Measurements from ENCODE around the gene TOX3.

TOX3 gene

GRCh38 chr16:52408191-52408845 is 138.6 kb downstream of the TOX3 start:
- H3K27me3 ChIP-seq (ENCODE audit: insufficient read depth, low read length), result no peaks in the 10 kb centered on the region
- H3K9me3 ChIP-seq (ENCODE audit: insufficient read depth, low read depth, low read length), result no peaks in the 10 kb centered on the region
- no peaks in the 10 kb centered on the region for H3K36me3 ChIP-seq (ENCODE audit: insufficient read depth, low read depth, low read length)
- H3K27ac ChIP-seq (ENCODE audit: low read length), result no peak overlapping the region
- H3K4me1 ChIP-seq (ENCODE audit: insufficient read depth, low read length), result no peaks in the 10 kb centered on the region
- no peak overlapping the region for H3K9ac ChIP-seq (ENCODE audit: low read depth, low read length)
- H3K4me3 ChIP-seq (ENCODE audit: low read length), result no peak overlapping the region

GRCh38 chr16:52407778-52408177 is 139.2 kb downstream of the TOX3 start:
- Histone ChIP-seq H3K27ac (ENCODE audit: low read length) (no peak overlapping the region), H3K27me3 (ENCODE audit: insufficient read depth, low read length) (no peaks in the 10 kb centered on the region), H3K9me3 (ENCODE audit: insufficient read depth, low read depth, low read length) (no peaks in the 10 kb centered on the region), H3K9ac (ENCODE audit: low read depth, low read length) (no peak overlapping the region), H3K4me3 (ENCODE audit: low read length) (no peak overlapping the region), H3K36me3 (ENCODE audit: insufficient read depth, low read depth, low read length) (no peaks in the 10 kb centered on the region), H3K4me1 (ENCODE audit: insufficient read depth, low read length) (no peaks in the 10 kb centered on the region)

- H3K36me3 ChIP-seq (ENCODE audit: insufficient read depth, low read depth, low read length), result no peaks in the 10 kb centered on the region
- H3K27me3 ChIP-seq (ENCODE audit: insufficient read depth, low read length), result no peaks in the 10 kb centered on the region
- H3K4me1 ChIP-seq (ENCODE audit: insufficient read depth, low read length), result no peaks in the 10 kb centered on the region
Observed at GRCh38 chr16:52405441-52405840, 141.5 kb downstream of the TOX3 start.

GRCh38 chr16:52404546-52404945 is 142.4 kb downstream of the TOX3 start:
- H3K4me1 ChIP-seq (ENCODE audit: insufficient read depth, low read length), result peaks cover under 1% of the 10 kb centered on the region; the same call in 1 of the 2 replicates
- H3K27me3 ChIP-seq (ENCODE audit: insufficient read depth, low read length), result no peaks in the 10 kb centered on the region
- no peaks in the 10 kb centered on the region for H3K36me3 ChIP-seq (ENCODE audit: insufficient read depth, low read depth, low read length)
- H3K27ac ChIP-seq (ENCODE audit: low read length), result no peak overlapping the region
- no peaks in the 10 kb centered on the region for H3K9me3 ChIP-seq (ENCODE audit: insufficient read depth, low read depth, low read length)
- H3K9ac ChIP-seq (ENCODE audit: low read depth, low read length), result no peak overlapping the region
- no peak overlapping the region for H3K4me3 ChIP-seq (ENCODE audit: low read length)

More at GRCh38 chr16:52405441-52405840, 141.5 kb downstream of the TOX3 start:
- Histone ChIP-seq H3K27ac (ENCODE audit: low read length) (no peak overlapping the region), H3K9me3 (ENCODE audit: insufficient read depth, low read depth, low read length) (no peaks in the 10 kb centered on the region), H3K9ac (ENCODE audit: low read depth, low read length) (no peak overlapping the region), H3K4me3 (ENCODE audit: low read length) (no peak overlapping the region)

- peaks cover 9% of the 10 kb centered on the region; the same call in 1 of the 2 replicates for H3K4me1 ChIP-seq (ENCODE audit: insufficient read depth, low read length)
- H3K4me3 ChIP-seq (ENCODE audit: low read length), result no peak overlapping the region
- no peaks in the 10 kb centered on the region for H3K27me3 ChIP-seq (ENCODE audit: insufficient read depth, low read length)
- no peak overlapping the region for H3K9ac ChIP-seq (ENCODE audit: low read depth, low read length)
- H3K27ac ChIP-seq (ENCODE audit: low read length), result no peak overlapping the region
- no peaks in the 10 kb centered on the region for H3K9me3 ChIP-seq (ENCODE audit: insufficient read depth, low read depth, low read length)
- no peaks in the 10 kb centered on the region for H3K36me3 ChIP-seq (ENCODE audit: insufficient read depth, low read depth, low read length)
Observed at GRCh38 chr16:52399116-52399515, 147.8 kb downstream of the TOX3 start.

- H3K4me3 ChIP-seq (ENCODE audit: low read length), result no peak overlapping the region
- no peaks in the 10 kb centered on the region for H3K9me3 ChIP-seq (ENCODE audit: insufficient read depth, low read depth, low read length)
- H3K27me3 ChIP-seq (ENCODE audit: insufficient read depth, low read length), result no peaks in the 10 kb centered on the region
Observed at GRCh38 chr16:52398491-52398960, 148.4 kb downstream of the TOX3 start.

GRCh38 chr16:52398021-52398420 is 148.9 kb downstream of the TOX3 start:
- no peak overlapping the region for H3K27ac ChIP-seq (ENCODE audit: low read length)
- no peaks in the 10 kb centered on the region for H3K9me3 ChIP-seq (ENCODE audit: insufficient read depth, low read depth, low read length)
- H3K4me1 ChIP-seq (ENCODE audit: insufficient read depth, low read length), result peaks cover 9% of the 10 kb centered on the region; the same call in 1 of the 2 replicates
- H3K9ac ChIP-seq (ENCODE audit: low read depth, low read length), result no peak overlapping the region
- no peak overlapping the region for H3K4me3 ChIP-seq (ENCODE audit: low read length)
- H3K27me3 ChIP-seq (ENCODE audit: insufficient read depth, low read length), result no peaks in the 10 kb centered on the region
- no peaks in the 10 kb centered on the region for H3K36me3 ChIP-seq (ENCODE audit: insufficient read depth, low read depth, low read length)

More at GRCh38 chr16:52398491-52398960, 148.4 kb downstream of the TOX3 start:
- H3K27ac ChIP-seq (ENCODE audit: low read length), result no peak overlapping the region
- no peaks in the 10 kb centered on the region for H3K36me3 ChIP-seq (ENCODE audit: insufficient read depth, low read depth, low read length)
- H3K4me1 ChIP-seq (ENCODE audit: insufficient read depth, low read length), result peaks cover 9% of the 10 kb centered on the region; the same call in 1 of the 2 replicates
- H3K9ac ChIP-seq (ENCODE audit: low read depth, low read length), result no peak overlapping the region

- no peaks in the 10 kb centered on the region for H3K4me1 ChIP-seq (ENCODE audit: insufficient read depth, low read length)
- no peak overlapping the region for H3K4me3 ChIP-seq (ENCODE audit: low read length)
- H3K9me3 ChIP-seq (ENCODE audit: insufficient read depth, low read depth, low read length), result no peaks in the 10 kb centered on the region
- H3K36me3 ChIP-seq (ENCODE audit: insufficient read depth, low read depth, low read length), result no peaks in the 10 kb centered on the region
- H3K27me3 ChIP-seq (ENCODE audit: insufficient read depth, low read length), result no peaks in the 10 kb centered on the region
- no peak overlapping the region for H3K9ac ChIP-seq (ENCODE audit: low read depth, low read length)
- H3K27ac ChIP-seq (ENCODE audit: low read length), result no peak overlapping the region
Observed at GRCh38 chr16:52393448-52393847, 153.5 kb downstream of the TOX3 start.

- Histone ChIP-seq H3K27ac (ENCODE audit: low read length) (no peak overlapping the region), H3K4me1 (ENCODE audit: insufficient read depth, low read length) (no peaks in the 10 kb centered on the region; the same call in 1 of the 2 replicates), H3K4me3 (ENCODE audit: low read length) (no peak overlapping the region), H3K36me3 (ENCODE audit: insufficient read depth, low read depth, low read length) (no peaks in the 10 kb centered on the region), H3K9me3 (ENCODE audit: insufficient read depth, low read depth, low read length) (no peaks in the 10 kb centered on the region), H3K27me3 (ENCODE audit: insufficient read depth, low read length) (no peaks in the 10 kb centered on the region), H3K9ac (ENCODE audit: low read depth, low read length) (no peak overlapping the region)
Observed at GRCh38 chr16:52389045-52389444, 157.9 kb downstream of the TOX3 start.

Measured in iPS-20b (cell line).